Activated naive CD8-positive, alpha-beta T cell treated with anti-CD3 and anti-CD28 coated beads, Interleukin-2, amount 50 U/mL, for 24 hours (primary cell): ENCODE data around the gene CSH2.
A peak's percentile ranks its signal among the peaks of the same experiment; 100 is the strongest.
"Not testable (repeated sequence)": the region's sequence is repeated elsewhere in the genome, so short reads cannot be mapped to it uniquely, and the experiment has no call there.

ENCODE experiments used
- ATAC-seq: fragments of 150-1000 bp; cut with Tn5 transposase; one replicate; pipeline ENCODE4 v1.10.0; 2021
- DNase-seq: peaks from one replicate; pipeline ENCODE4 v3.0.0; 2021
- H3K27ac Mint-ChIP-seq: one replicate; pipeline ENCODE4 v1.8.0; 2021; ENCODE audit warnings: mild to moderate bottlenecking, mixed read lengths
- H3K27me3 Mint-ChIP-seq: one replicate; pipeline ENCODE4 v1.8.0; 2021; ENCODE audit warnings: mixed read lengths
- H3K36me3 Mint-ChIP-seq: one replicate; pipeline ENCODE4 v1.8.0; 2021; ENCODE audit warnings: low read depth, mixed read lengths
- H3K4me1 Mint-ChIP-seq: one replicate; pipeline ENCODE4 v1.8.0; 2021; ENCODE audit warnings: mixed read lengths
- H3K4me3 Mint-ChIP-seq: one replicate; pipeline ENCODE4 v1.8.0; 2021; ENCODE audit warnings: mild to moderate bottlenecking, moderate library complexity, mixed read lengths
- H3K9me3 Mint-ChIP-seq: one replicate; pipeline ENCODE4 v1.8.0; 2021; ENCODE audit warnings: mixed read lengths

Gene CSH2

GRCh38 chr17:63873577-63873976, at the start of gene CSH2:
TSS of gene CSH2 (minus strand) at chr17:63873677. CDS start at chr17:63873614, 63 bp downstream.
- not testable (repeated sequence) for H3K27ac Mint-ChIP-seq, H3K4me1 Mint-ChIP-seq, H3K9me3 Mint-ChIP-seq, H3K4me3 Mint-ChIP-seq, ATAC-seq, H3K36me3 Mint-ChIP-seq, H3K27me3 Mint-ChIP-seq, DNase-seq

- H3K27me3 Mint-ChIP-seq, H3K36me3 Mint-ChIP-seq, DNase-seq, H3K4me3 Mint-ChIP-seq, H3K9me3 Mint-ChIP-seq, ATAC-seq, H3K27ac Mint-ChIP-seq: not testable (repeated sequence)
- peaks cover 18% of the 10 kb centered on the region for H3K4me1 Mint-ChIP-seq
Observed at GRCh38 chr17:63922402-63922801, 48.9 kb upstream of the CSH2 start.

- H3K27ac Mint-ChIP-seq, H3K4me3 Mint-ChIP-seq: not testable (repeated sequence)
- H3K4me1 Mint-ChIP-seq: peaks cover 18% of the 10 kb centered on the region
Observed at GRCh38 chr17:63920779-63921178, 47.3 kb upstream of the CSH2 start.

GRCh38 chr17:63920050-63920449, 46.6 kb upstream of the CSH2 start:
- not testable (repeated sequence) for H3K9me3 Mint-ChIP-seq, H3K27ac Mint-ChIP-seq, DNase-seq, H3K36me3 Mint-ChIP-seq, ATAC-seq, H3K4me3 Mint-ChIP-seq, H3K27me3 Mint-ChIP-seq
- H3K4me1 Mint-ChIP-seq: peaks cover 18% of the 10 kb centered on the region

More at GRCh38 chr17:63920779-63921178, 47.3 kb upstream of the CSH2 start:
- not testable (repeated sequence) for ATAC-seq, DNase-seq, H3K27me3 Mint-ChIP-seq, H3K9me3 Mint-ChIP-seq, H3K36me3 Mint-ChIP-seq

- Mint-ChIP-seq H3K27me3 (no peaks in the 10 kb centered on the region), H3K4me1 (peaks cover 19% of the 10 kb centered on the region), H3K4me3 (no peak overlapping the region), H3K27ac (no peak overlapping the region), H3K36me3 (no peaks in the 10 kb centered on the region), H3K9me3 (no peaks in the 10 kb centered on the region)
- DNase-seq (peak; percentile 76), ATAC-seq (peak; percentile 88)
Observed at GRCh38 chr17:63919311-63919723, 45.8 kb upstream of the CSH2 start.

GRCh38 chr17:63918789-63919305, 45.4 kb upstream of the CSH2 start, which contains the start of gene GH1:
TSS of gene GH1 (minus strand) at chr17:63918839. CDS start at chr17:63918776, 63 bp downstream.
- not testable (repeated sequence) for H3K27me3 Mint-ChIP-seq, DNase-seq, ATAC-seq, H3K27ac Mint-ChIP-seq, H3K4me3 Mint-ChIP-seq, H3K9me3 Mint-ChIP-seq, H3K36me3 Mint-ChIP-seq
- peaks cover 19% of the 10 kb centered on the region for H3K4me1 Mint-ChIP-seq

- H3K27me3 Mint-ChIP-seq: no peaks in the 10 kb centered on the region
- no peaks in the 10 kb centered on the region for H3K36me3 Mint-ChIP-seq
- no peak overlapping the region for H3K4me3 Mint-ChIP-seq
- peaks cover 19% of the 10 kb centered on the region for H3K4me1 Mint-ChIP-seq
- ATAC-seq (no peak), DNase-seq (no peak)
- no peak overlapping the region for H3K27ac Mint-ChIP-seq
- no peaks in the 10 kb centered on the region for H3K9me3 Mint-ChIP-seq
Observed at GRCh38 chr17:63918305-63918704, 44.8 kb upstream of the CSH2 start.

GRCh38 chr17:63917646-63918045, 44.2 kb upstream of the CSH2 start:
- H3K4me3 Mint-ChIP-seq: no peak overlapping the region

GRCh38 chr17:63917206-63917605, 43.7 kb upstream of the CSH2 start:
- DNase-seq, H3K9me3 Mint-ChIP-seq, H3K4me3 Mint-ChIP-seq, ATAC-seq, H3K27ac Mint-ChIP-seq, H3K36me3 Mint-ChIP-seq, H3K27me3 Mint-ChIP-seq: not testable (repeated sequence)
- H3K4me1 Mint-ChIP-seq: peaks cover 24% of the 10 kb centered on the region

More at GRCh38 chr17:63917646-63918045, 44.2 kb upstream of the CSH2 start:
- Mint-ChIP-seq H3K36me3 (no peaks in the 10 kb centered on the region), H3K27ac (no peak overlapping the region), H3K9me3 (no peaks in the 10 kb centered on the region), H3K27me3 (no peaks in the 10 kb centered on the region), H3K4me1 (peaks cover 22% of the 10 kb centered on the region)
- DNase-seq (no peak), ATAC-seq (no peak)

- Mint-ChIP-seq H3K4me1 (peaks cover 21% of the 10 kb centered on the region), H3K27me3 (no peaks in the 10 kb centered on the region), H3K4me3 (no peak overlapping the region), H3K27ac (no peak overlapping the region), H3K9me3 (no peaks in the 10 kb centered on the region), H3K36me3 (no peaks in the 10 kb centered on the region)
- DNase-seq (no peak), ATAC-seq (no peak)
Observed at GRCh38 chr17:63916566-63917185, 43.2 kb upstream of the CSH2 start.

- H3K27me3 Mint-ChIP-seq, H3K4me3 Mint-ChIP-seq, H3K36me3 Mint-ChIP-seq, ATAC-seq, H3K9me3 Mint-ChIP-seq, H3K27ac Mint-ChIP-seq, DNase-seq: not testable (repeated sequence)
- H3K4me1 Mint-ChIP-seq: peaks cover 21% of the 10 kb centered on the region
Observed at GRCh38 chr17:63915753-63916152, 42.3 kb upstream of the CSH2 start.

GRCh38 chr17:63914471-63914870, 41.0 kb upstream of the CSH2 start:
- no peaks in the 10 kb centered on the region for H3K36me3 Mint-ChIP-seq
- H3K4me3 Mint-ChIP-seq: no peak overlapping the region
- H3K27ac Mint-ChIP-seq: no peak overlapping the region
- DNase-seq: no peak
- no peak for ATAC-seq
- no peaks in the 10 kb centered on the region for H3K27me3 Mint-ChIP-seq
- no peaks in the 10 kb centered on the region for H3K9me3 Mint-ChIP-seq
- peaks cover 13% of the 10 kb centered on the region for H3K4me1 Mint-ChIP-seq

- no peak overlapping the region for H3K4me3 Mint-ChIP-seq
Observed at GRCh38 chr17:63911657-63912100, 38.2 kb upstream of the CSH2 start.

GRCh38 chr17:63911041-63911635, 37.7 kb upstream of the CSH2 start, which contains the start of gene CSHL1:
TSS of gene CSHL1 (minus strand) at chr17:63911258. CDS start at chr17:63911196, 62 bp downstream.
- H3K27ac Mint-ChIP-seq: no peak within 1 kb of the TSS

More at GRCh38 chr17:63911657-63912100, 38.2 kb upstream of the CSH2 start:
- Mint-ChIP-seq H3K4me1 (peaks cover 7% of the 10 kb centered on the region), H3K27me3 (no peaks in the 10 kb centered on the region), H3K27ac (no peak overlapping the region), H3K36me3 (no peaks in the 10 kb centered on the region), H3K9me3 (no peaks in the 10 kb centered on the region)
- DNase-seq (peak; percentile 75), ATAC-seq (peak; percentile 42)

GRCh38 chr17:63910096-63910495, 36.6 kb upstream of the CSH2 start:
- Mint-ChIP-seq H3K36me3 (no peaks in the 10 kb centered on the region), H3K27ac (no peak overlapping the region), H3K4me1 (peaks cover 7% of the 10 kb centered on the region), H3K9me3 (no peaks in the 10 kb centered on the region), H3K4me3 (no peak overlapping the region), H3K27me3 (no peaks in the 10 kb centered on the region)
- ATAC-seq (no peak), DNase-seq (no peak)

More at GRCh38 chr17:63911041-63911635, 37.7 kb upstream of the CSH2 start, which contains the start of gene CSHL1:
- Mint-ChIP-seq H3K4me1 (peaks cover 7% of the 10 kb centered on the region), H3K36me3 (no peaks in the 10 kb centered on the region), H3K4me3 (no peak within 1 kb of the TSS), H3K27me3 (no peaks in the 10 kb centered on the region), H3K9me3 (no peaks in the 10 kb centered on the region)
- no peak for ATAC-seq
- no peak for DNase-seq
